ENCODE measurements around the gene ACBD4.

GRCh38 chr17:45096926-45097325, 38.6 kb upstream of the ACBD4 start:
- no peak for TF ChIP-seq CTCF (IDR thresholded peaks at IDR 0.05)
- no peak for TF ChIP-seq POLR2A (IDR thresholded peaks at IDR 0.05)

Data from esophagus squamous epithelium (tissue), 4 donors.